PC-3 (cell line): Measurements from ENCODE around the gene SHISA8. TPM values are rescaled to one million over a fixed set of nuclear protein-coding genes. Genes with fewer than 3 reads are reported as not detected.

Experiments
- ATAC-seq: fragments of 200-7000 bp; cut with Tn5 transposase; 2 replicates; pipeline ENCODE4 v1.9.1; 2020; ENCODE audit warnings: mild to moderate bottlenecking, moderate library complexity
- BruUV-seq: library from RNA; stranded (reverse); fragments of 400-500 nt; replicated peaks from 2 replicates; lab custom pipeline; 2021; lab: Mats Ljungman, UMichigan
- CTCF ChIA-PET: fragments of 300-600 bp; sonication (Branson Sonifier 250); formaldehyde crosslinking; loops from one replicate; lab custom pipeline; 2022; ENCODE audit warnings: antibody characterized with exemption; lab: Charles Lee
- POLR2A ChIA-PET: fragments of 300-600 bp; sonication (Branson Sonifier 250); formaldehyde crosslinking; loops from one replicate; lab custom pipeline; 2022; ENCODE audit warnings: antibody characterized with exemption; ENCODE audit not compliant: unreplicated experiment; lab: Charles Lee
- DNase-seq: peaks from one replicate; pipeline ENCODE4 v3.0.0-alpha.2; 2015
- H2AFZ ChIP-seq: fragments of 300-600 bp; sonication (generic); 2 replicates; pipeline ENCODE4 v1.6.0; 2016; ENCODE audit warnings: antibody characterized with exemption, low read length
- H3F3A ChIP-seq: fragments of 300-600 bp; sonication (generic); one replicate; pipeline ENCODE4 v1.6.0; 2017; ENCODE audit warnings: antibody characterized with exemption, low read length, control low read depth, mild to moderate bottlenecking; ENCODE audit not compliant: unreplicated experiment
- H3K27ac ChIP-seq: fragments of 300-600 bp; sonication (generic); 2 replicates; pipeline ENCODE4 v1.5.1; 2016; ENCODE audit warnings: mild to moderate bottlenecking, low read length
- H3K27me3 ChIP-seq: fragments of 300-600 bp; sonication (generic); 2 replicates; pipeline ENCODE4 v1.6.1; 2016; ENCODE audit warnings: low read length, mixed read lengths
- H3K36me3 ChIP-seq: fragments of 300-600 bp; sonication (generic); 2 replicates; pipeline ENCODE4 v1.6.1; 2016; ENCODE audit warnings: low read depth, mixed run types, low read length, mixed read lengths
- H3K4me1 ChIP-seq: fragments of 300-600 bp; sonication (generic); 2 replicates; pipeline ENCODE4 v1.5.1; 2016; ENCODE audit warnings: low read length; ENCODE audit not compliant: insufficient read depth
- H3K4me2 ChIP-seq: fragments of 300-600 bp; sonication (generic); 2 replicates; pipeline ENCODE4 v1.6.0; 2016; ENCODE audit warnings: low read length
- H3K4me3 ChIP-seq: fragments of 300-600 bp; sonication (generic); 2 replicates; pipeline ENCODE4 v1.5.1; 2016; ENCODE audit warnings: mild to moderate bottlenecking, low read length, mixed read lengths
- H3K79me2 ChIP-seq: fragments of 300-600 bp; sonication (generic); 2 replicates; pipeline ENCODE4 v1.6.1; 2017; ENCODE audit warnings: low read length, mixed read lengths
- H3K9ac ChIP-seq: fragments of 300-600 bp; sonication (generic); 2 replicates; pipeline ENCODE4 v1.6.0; 2016; ENCODE audit warnings: mild to moderate bottlenecking, low read length
- H3K9me2 ChIP-seq: fragments of 300-600 bp; sonication (generic); replicated peaks from 2 replicates; pipeline ENCODE4 v1.6.1; 2016; ENCODE audit warnings: mixed run types, low read length, mixed read lengths
- H3K9me3 ChIP-seq: fragments of 300-600 bp; sonication (generic); 2 replicates; pipeline ENCODE4 v1.6.1; 2016; ENCODE audit warnings: low read length, mixed read lengths
- H4K20me1 ChIP-seq: fragments of 300-600 bp; sonication (generic); 2 replicates; pipeline ENCODE4 v1.6.1; 2016; ENCODE audit warnings: low read length, mixed read lengths
- CTCF ChIP-seq: fragments of 300-600 bp; sonication (generic); conservative IDR thresholded peaks from 2 replicates; pipeline ENCODE4 v1.5.1; 2017; ENCODE audit warnings: antibody characterized with exemption, low read depth, mild to moderate bottlenecking, low read length
- EZH2 ChIP-seq: fragments of 300-600 bp; sonication (generic); IDR thresholded peaks from one replicate; pipeline ENCODE4 v1.6.1; 2017; ENCODE audit warnings: antibody characterized with exemption, mild to moderate bottlenecking, low read length; ENCODE audit not compliant: unreplicated experiment
- EZH2phosphoT487 ChIP-seq: fragments of 300-600 bp; sonication (generic); IDR thresholded peaks from 2 replicates; pipeline ENCODE4 v1.6.1; 2018; ENCODE audit warnings: mild to moderate bottlenecking, antibody characterized with exemption, low read length, borderline replicate concordance
- intact Hi-C: fragments of 100-400 bp; cut with micrococcal nuclease; formaldehyde crosslinking; loops from 2 replicates; pipeline ENCODE4 v1.9.0; 2023
- total RNA-seq: library from RNA; depleted of rRNA; stranded (reverse); fragments of >200 nt; gene quantifications from 2 replicates; pipeline ENCODE4 v1.2.3, GENCODE V29; 2014

Gene SHISA8
- total RNA-seq, 1 experiment from 2014 or later = not detected

- ATAC-seq = no peak
- no peaks in the 10 kb centered on the region for H3K36me3 ChIP-seq
- CTCF ChIA-PET = no interaction called here
Observed at GRCh38 chr22:41931701-41932269, 16.9 kb upstream of the SHISA8 start.

GRCh38 chr22:41929418-41929810 lies 14.5 kb upstream of the SHISA8 start:
- Histone ChIP-seq H3K27ac (no peak overlapping the region), H3K4me3 (no peak overlapping the region), H3K9ac (no peak overlapping the region), H3K4me2 (no peak overlapping the region), H3F3A (no peaks in the 10 kb centered on the region), H3K4me1 (no peaks in the 10 kb centered on the region), H3K27me3 (no peaks in the 10 kb centered on the region), H3K36me3 (no peaks in the 10 kb centered on the region), H4K20me1 (no peaks in the 10 kb centered on the region), H3K79me2 (no peaks in the 10 kb centered on the region), H2AFZ (no peak overlapping the region), H3K9me3 (no peaks in the 10 kb centered on the region), H3K9me2 (no peaks in the 10 kb centered on the region)
- ChIA-PET POLR2A (no interaction called here), CTCF (no interaction called here)
- TF ChIP-seq EZH2 (no peak), EZH2phosphoT487 (no peak), CTCF (no peak)
- ATAC-seq (no peak), DNase-seq (no peak)
- no TSS peak for BruUV-seq
- intact Hi-C loops = no loop called here

More at GRCh38 chr22:41931701-41932269, 16.9 kb upstream of the SHISA8 start:
- Histone ChIP-seq H2AFZ (no peak overlapping the region), H3K27me3 (no peaks in the 10 kb centered on the region), H3K9ac (no peak overlapping the region), H3K9me3 (no peaks in the 10 kb centered on the region), H3K4me1 (no peaks in the 10 kb centered on the region), H3F3A (no peaks in the 10 kb centered on the region), H3K4me2 (no peak overlapping the region), H3K27ac (no peak overlapping the region), H3K79me2 (no peaks in the 10 kb centered on the region), H3K9me2 (no peaks in the 10 kb centered on the region), H4K20me1 (no peaks in the 10 kb centered on the region), H3K4me3 (no peak overlapping the region)
- POLR2A ChIA-PET = no interaction called here
- DNase-seq = no peak
- TF ChIP-seq EZH2 (no peak), EZH2phosphoT487 (no peak), CTCF (no peak)
- intact Hi-C loops = no loop called here
- no TSS peak for BruUV-seq

GRCh38 chr22:41928593-41929417 lies 13.9 kb upstream of the SHISA8 start:
- no peaks in the 10 kb centered on the region for H3F3A ChIP-seq
- H3K27ac ChIP-seq = no peak overlapping the region
- no peaks in the 10 kb centered on the region for H3K4me1 ChIP-seq
- POLR2A ChIA-PET = no interaction called here
- no peak overlapping the region for H3K4me3 ChIP-seq
- BruUV-seq = no TSS peak
- intact Hi-C loops = no loop called here
- H3K79me2 ChIP-seq = no peaks in the 10 kb centered on the region
- no peaks in the 10 kb centered on the region for H4K20me1 ChIP-seq
- no peak overlapping the region for H3K4me2 ChIP-seq
- no peak for DNase-seq
- no peaks in the 10 kb centered on the region for H3K9me2 ChIP-seq
- no peaks in the 10 kb centered on the region for H3K27me3 ChIP-seq
- CTCF ChIA-PET = no interaction called here
- no peaks in the 10 kb centered on the region for H3K9me3 ChIP-seq
- H3K9ac ChIP-seq = no peak overlapping the region
- TF ChIP-seq CTCF = no peak
- no peak for TF ChIP-seq EZH2
- TF ChIP-seq EZH2phosphoT487 = no peak
- H2AFZ ChIP-seq = no peak overlapping the region
- ATAC-seq = no peak
- H3K36me3 ChIP-seq = no peaks in the 10 kb centered on the region
